Measurements from ENCODE around the gene DOP1A. TPM values are rescaled to one million over a fixed set of nuclear protein-coding genes. Genes with fewer than 3 reads are reported as not detected.

The DOP1A gene
- total and polyA plus RNA-seq, 2 of the 13 experiments (the other 11 are each of a cell fraction or from before 2014, with no cell fraction given) = 5.2 to 16.7 TPM

- no peak for TF ChIP-seq ZNF687 (CRISPR knock-in tag; IDR thresholded peaks at IDR 0.05)
- TF ChIP-seq PREB (CRISPR knock-in tag; IDR thresholded peaks at IDR 0.05) = no peak
- TF ChIP-seq NFATC3 (CRISPR knock-in tag; IDR thresholded peaks at IDR 0.05) = no peak
- TF ChIP-seq ZNF512B (CRISPR knock-in tag; IDR thresholded peaks at IDR 0.05; ENCODE audit: borderline replicate concordance) = no peak
- TF ChIP-seq ZBTB10 (CRISPR knock-in tag; IDR thresholded peaks at IDR 0.05; ENCODE audit: borderline replicate concordance) = no peak
- TF ChIP-seq MBNL3 (CRISPR knock-in tag; conservative IDR thresholded peaks at IDR 0.05) = no peak
- TF ChIP-seq HBP1 (CRISPR knock-in tag; IDR thresholded peaks at IDR 0.05; ENCODE audit: low read depth) = no peak
- no peak for TF ChIP-seq ZZZ3 (CRISPR knock-in tag; IDR thresholded peaks at IDR 0.05; ENCODE audit: borderline replicate concordance)
- no peak for TF ChIP-seq LCORL (IDR thresholded peaks at IDR 0.05)
- TF ChIP-seq LCORL (CRISPR knock-in tag; IDR thresholded peaks at IDR 0.05) = no peak
- no peak for TF ChIP-seq ZKSCAN1 (IDR thresholded peaks at IDR 0.05; ENCODE audit: low read length)
- no peak for TF ChIP-seq DZIP1 (CRISPR knock-in tag; IDR thresholded peaks at IDR 0.05)
- no peak for TF ChIP-seq ZNF337 (CRISPR knock-in tag; IDR thresholded peaks at IDR 0.05; ENCODE audit: borderline replicate concordance, low read depth)
These were observed 4.2 kb downstream of the DOP1A start (continued) for GRCh38 chr6:83071707-83072106.
